Stimulated activated naive CD8-positive, alpha-beta T cell treated with anti-CD3 and anti-CD28 coated beads, Interleukin-15, amount 100 ng/mL, for 72 hours (primary cell): ENCODE measurements around the gene KRT6A.
"Not testable (repeated sequence)": the region's sequence is repeated elsewhere in the genome, so short reads cannot be mapped to it uniquely, and the experiment has no call there.

ENCODE experiments used
- ATAC-seq: fragments of 150-1000 bp; cut with Tn5 transposase; 2 replicates; pipeline ENCODE4 v1.10.0; 2021; ENCODE audit warnings: mild to moderate bottlenecking, moderate library complexity
- DNase-seq, 2 donors: peaks; one replicate each; pipeline ENCODE4 v3.0.0; 2021 to 2022
- H3K27ac Mint-ChIP-seq, 2 donors: one replicate each; pipeline ENCODE4 v1.8.0; 2022; ENCODE audit warnings: mild to moderate bottlenecking in 2 of 2, mixed read lengths in 2 of 2, moderate library complexity in 2 of 2
- H3K27me3 Mint-ChIP-seq: one replicate; pipeline ENCODE4 v1.8.0; 2022; ENCODE audit warnings: mixed read lengths
- H3K4me1 Mint-ChIP-seq: one replicate; pipeline ENCODE4 v1.8.0; 2022; ENCODE audit warnings: mild to moderate bottlenecking, mixed read lengths
- H3K4me3 Mint-ChIP-seq, 2 donors: one replicate each; pipeline ENCODE4 v1.8.0; 2022; ENCODE audit warnings: mild to moderate bottlenecking in 2 of 2, mixed read lengths in 2 of 2, moderate library complexity in 1 of 2
- H3K9me3 Mint-ChIP-seq, 2 donors: one replicate each; pipeline ENCODE4 v1.8.0; 2022; ENCODE audit warnings: mixed read lengths in 2 of 2

Gene KRT6A

GRCh38 chr12:52496590-52497071, 3.6 kb upstream of the KRT6A start:
- Mint-ChIP-seq H3K4me1 (peaks cover 5% of the 10 kb centered on the region), H3K9me3 (no peaks in the 10 kb centered on the region), H3K4me3 (no peak overlapping the region), H3K27ac (no peak overlapping the region), H3K27me3 (peaks cover 47% of the 10 kb centered on the region)
- DNase-seq: no peak
- ATAC-seq: no peak

DNA sequence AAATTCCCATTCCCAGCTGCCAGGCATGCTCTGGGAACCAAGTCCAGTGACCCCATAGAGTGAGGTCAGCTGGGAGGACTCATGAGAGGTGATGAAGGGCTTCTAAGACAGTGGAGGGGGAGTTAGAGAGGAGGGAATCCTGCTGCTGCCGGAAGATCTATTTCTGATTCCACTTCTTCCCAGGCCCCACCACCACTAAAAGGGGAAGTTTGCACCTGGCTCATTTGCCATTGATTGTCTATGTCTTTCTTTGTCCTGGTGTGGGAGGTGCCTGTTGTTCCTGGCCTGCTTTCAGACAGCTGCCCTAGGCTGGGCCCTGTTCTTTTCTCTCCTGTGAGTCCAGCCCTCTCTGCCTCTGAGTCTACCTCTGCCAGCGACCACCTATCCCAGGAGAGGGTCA, 3.0 kb upstream of the KRT6A start:
- no peak for DNase-seq
- Mint-ChIP-seq H3K4me3 (no peak overlapping the region), H3K9me3 (no peaks in the 10 kb centered on the region), H3K27ac (peak overlapping the region; percentile 4 to 12), H3K4me1 (peaks cover 5% of the 10 kb centered on the region), H3K27me3 (peaks cover 53% of the 10 kb centered on the region)
- no peak for ATAC-seq

- Mint-ChIP-seq H3K27ac (peak overlapping the region in 1 of 2 donors; percentile 35), H3K4me1 (peaks cover 5% of the 10 kb centered on the region), H3K27me3 (peaks cover 60% of the 10 kb centered on the region), H3K4me3 (no peak overlapping the region), H3K9me3 (no peaks in the 10 kb centered on the region)
- ATAC-seq (no peak), DNase-seq (no peak)
These were observed 2.3 kb upstream of the KRT6A start for GRCh38 chr12:52495389-52495788.

DNA sequence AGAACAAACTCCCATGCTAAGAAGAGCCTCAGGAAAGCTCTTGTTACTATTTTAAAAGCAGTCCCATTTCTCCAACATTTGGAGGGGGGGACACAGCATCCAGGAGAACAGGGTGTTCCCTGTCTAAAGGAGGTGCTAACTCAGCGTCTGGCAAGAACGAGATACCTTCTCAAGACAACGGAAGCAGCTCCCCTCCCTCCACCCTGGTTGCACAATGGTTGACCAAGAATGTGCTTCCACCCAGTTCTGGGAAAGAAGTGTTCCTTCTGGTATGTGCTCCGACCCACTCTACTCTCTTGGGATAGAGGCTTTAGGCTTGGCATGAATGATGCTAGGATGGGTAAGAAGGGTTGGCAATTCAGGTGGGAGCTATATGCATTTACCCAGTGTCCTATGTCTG, 1.5 kb upstream of the KRT6A start:
- peaks cover 63% of the 10 kb centered on the region for H3K27me3 Mint-ChIP-seq
- peaks cover 5% of the 10 kb centered on the region for H3K4me1 Mint-ChIP-seq
- no peak overlapping the region for H3K27ac Mint-ChIP-seq
- H3K9me3 Mint-ChIP-seq: no peaks in the 10 kb centered on the region
- H3K4me3 Mint-ChIP-seq: no peak overlapping the region
- no peak for ATAC-seq
- no peak for DNase-seq

- H3K27me3 Mint-ChIP-seq: peaks cover 65% of the 10 kb centered on the region
These were observed 1.0 kb upstream of the KRT6A start for GRCh38 chr12:52494100-52494499.

GRCh38 chr12:52492405-52492804, 652 bp downstream of the KRT6A start:
- not testable (repeated sequence) for H3K9me3 Mint-ChIP-seq, H3K4me1 Mint-ChIP-seq, H3K4me3 Mint-ChIP-seq, H3K27ac Mint-ChIP-seq, DNase-seq, ATAC-seq
- H3K27me3 Mint-ChIP-seq: peaks cover 70% of the 10 kb centered on the region

More at GRCh38 chr12:52494100-52494499, 1.0 kb upstream of the KRT6A start:
- Mint-ChIP-seq H3K4me3 (no peak overlapping the region), H3K27ac (peak overlapping the region in 1 of 2 donors; percentile 5), H3K4me1 (peaks cover 5% of the 10 kb centered on the region), H3K9me3 (no peaks in the 10 kb centered on the region)
- ATAC-seq (no peak), DNase-seq (no peak)

- DNase-seq, H3K9me3 Mint-ChIP-seq, H3K4me1 Mint-ChIP-seq, ATAC-seq, H3K27ac Mint-ChIP-seq, H3K4me3 Mint-ChIP-seq: not testable (repeated sequence)
- H3K27me3 Mint-ChIP-seq: peaks cover 77% of the 10 kb centered on the region
These were observed 1.6 kb downstream of the KRT6A start for GRCh38 chr12:52491495-52491894.

- H3K4me3 Mint-ChIP-seq: no peak overlapping the region
- peaks cover 78% of the 10 kb centered on the region for H3K27me3 Mint-ChIP-seq
- no peak overlapping the region for H3K27ac Mint-ChIP-seq
- no peak for DNase-seq
- H3K9me3 Mint-ChIP-seq: peaks cover 12% of the 10 kb centered on the region in 2 donors
- no peak for ATAC-seq
- no peaks in the 10 kb centered on the region for H3K4me1 Mint-ChIP-seq
These were observed 4.3 kb downstream of the KRT6A start for GRCh38 chr12:52488736-52489135.

GRCh38 chr12:52487744-52488443, 5.2 kb downstream of the KRT6A start:
- Mint-ChIP-seq H3K9me3 (peaks cover 12% of the 10 kb centered on the region in 2 donors), H3K27me3 (peaks cover 81% of the 10 kb centered on the region)
- not testable (repeated sequence) for H3K4me1 Mint-ChIP-seq, ATAC-seq, H3K4me3 Mint-ChIP-seq, H3K27ac Mint-ChIP-seq, DNase-seq

- H3K4me3 Mint-ChIP-seq: no peak overlapping the region
These were observed 5.8 kb downstream of the KRT6A start for GRCh38 chr12:52487211-52487610.

DNA sequence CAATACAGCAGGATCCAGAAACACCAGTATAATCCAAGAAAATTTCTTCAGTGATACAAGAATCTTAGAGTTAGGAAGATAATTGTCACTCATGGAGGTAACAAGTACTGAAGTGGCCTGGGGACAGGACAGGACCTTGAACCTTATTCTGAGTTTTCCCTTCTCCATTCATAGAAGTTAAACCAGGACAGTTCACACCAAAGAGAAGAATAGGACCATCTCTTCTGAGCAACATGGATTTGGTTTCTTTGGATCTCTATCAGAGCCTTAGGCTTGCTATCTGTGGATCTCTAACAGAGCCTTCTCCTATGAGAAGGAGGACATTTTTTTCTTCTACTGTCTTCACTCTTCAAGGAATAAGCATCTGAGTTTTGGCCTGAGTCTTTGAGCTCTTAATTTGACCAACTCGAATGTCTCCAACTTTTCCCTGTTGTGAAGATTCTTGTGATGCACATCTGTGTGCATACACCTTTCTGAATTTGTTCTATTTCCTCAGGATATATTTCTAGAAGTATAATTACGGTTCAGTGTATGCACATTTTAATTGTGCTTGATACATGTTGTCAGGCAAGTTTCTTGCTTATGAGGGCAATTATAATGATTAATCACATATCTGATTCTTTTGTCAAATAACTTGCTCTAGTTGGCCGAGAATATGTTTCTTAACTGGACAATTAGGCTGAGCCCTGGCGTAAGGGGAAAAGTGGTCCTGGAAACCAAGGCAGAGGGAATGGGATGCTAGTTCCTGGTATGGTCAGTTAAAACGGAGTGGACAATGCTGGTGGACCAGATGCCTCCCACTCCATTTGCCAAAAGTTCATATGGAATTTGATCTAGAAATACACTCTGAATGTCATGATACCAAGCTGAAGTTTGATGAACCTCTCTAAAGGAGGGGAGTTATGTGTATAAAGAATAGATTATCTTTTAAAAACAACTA, 6.6 kb downstream of the KRT6A start:
- peaks cover 12% of the 10 kb centered on the region in 2 donors for H3K9me3 Mint-ChIP-seq
- ATAC-seq: no peak
- no peaks in the 10 kb centered on the region for H3K4me1 Mint-ChIP-seq
- no peak overlapping the region for H3K27ac Mint-ChIP-seq
- H3K27me3 Mint-ChIP-seq: peaks cover 67% of the 10 kb centered on the region
- no peak overlapping the region for H3K4me3 Mint-ChIP-seq
- no peak for DNase-seq

More at GRCh38 chr12:52487211-52487610, 5.8 kb downstream of the KRT6A start:
- Mint-ChIP-seq H3K27ac (peak overlapping the region in 1 of 2 donors; percentile 43), H3K4me1 (no peaks in the 10 kb centered on the region), H3K27me3 (peaks cover 75% of the 10 kb centered on the region), H3K9me3 (peaks cover 12% of the 10 kb centered on the region in 2 donors)
- no peak for DNase-seq
- ATAC-seq: no peak

GRCh38 chr12:52480073-52480472, 13.0 kb downstream of the KRT6A start:
- peaks cover 32% of the 10 kb centered on the region for H3K27me3 Mint-ChIP-seq

GRCh38 chr12:52477651-52478050, 15.4 kb downstream of the KRT6A start:
- Mint-ChIP-seq H3K4me3 (no peak overlapping the region), H3K27ac (no peak overlapping the region), H3K4me1 (no peaks in the 10 kb centered on the region), H3K27me3 (peaks cover 11% of the 10 kb centered on the region), H3K9me3 (peaks cover 0 to 14% of the 10 kb centered on the region in 2 donors)
- no peak for ATAC-seq
- no peak for DNase-seq

More at GRCh38 chr12:52480073-52480472, 13.0 kb downstream of the KRT6A start:
- no peaks in the 10 kb centered on the region for H3K4me1 Mint-ChIP-seq
- no peak overlapping the region for H3K4me3 Mint-ChIP-seq
- no peak for ATAC-seq
- no peak for DNase-seq
- no peak overlapping the region for H3K27ac Mint-ChIP-seq
- peaks cover 8 to 22% of the 10 kb centered on the region in 2 donors for H3K9me3 Mint-ChIP-seq

DNA sequence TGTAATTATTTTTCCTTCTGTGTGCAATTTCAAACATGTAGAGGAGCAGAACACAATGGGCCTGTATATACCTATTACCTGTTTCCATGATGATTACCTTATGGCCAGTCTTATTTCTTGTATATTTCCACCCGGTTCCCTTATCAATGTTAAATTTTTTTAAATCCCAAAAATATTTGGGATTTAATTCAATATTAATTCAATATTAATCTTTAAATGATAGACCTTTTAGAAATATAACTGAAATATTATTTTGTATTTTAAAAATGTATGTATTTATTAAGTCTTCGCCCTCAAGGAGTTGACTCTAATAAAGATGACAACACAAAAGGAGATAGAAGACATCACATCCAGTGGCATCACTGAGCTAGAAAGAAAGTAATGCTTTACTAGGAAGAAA, 18.8 kb downstream of the KRT6A start:
- DNase-seq (no peak), ATAC-seq (no peak)
- Mint-ChIP-seq H3K4me1 (no peaks in the 10 kb centered on the region), H3K27me3 (peaks cover 1% of the 10 kb centered on the region), H3K27ac (no peak overlapping the region), H3K4me3 (no peak overlapping the region), H3K9me3 (peaks cover 0 to 7% of the 10 kb centered on the region in 2 donors)

- H3K27ac Mint-ChIP-seq: no peak within 1 kb of the TSS
- no peaks in the 10 kb centered on the region for H3K4me1 Mint-ChIP-seq
These were observed 19.3 kb downstream of the KRT6A start, which contains the start of gene KRT6C for GRCh38 chr12:52473768-52474167. Gene KRT6C (minus strand): TSS chr12:52473805. CDS start chr12:52473737, 68 bp downstream.

More at GRCh38 chr12:52473768-52474167, 19.3 kb downstream of the KRT6A start, which contains the start of gene KRT6C:
- H3K4me3 Mint-ChIP-seq: no peak within 1 kb of the TSS
- ATAC-seq: no peak
- DNase-seq: no peak
- H3K27me3 Mint-ChIP-seq: no peaks in the 10 kb centered on the region
- peaks cover 0 to 4% of the 10 kb centered on the region in 2 donors for H3K9me3 Mint-ChIP-seq
